Cerebellar nuclear complex (tissue), 1 donor: ENCODE results near the gene SLC6A12.

ENCODE experiments used
- DNase-seq, 2 experiments: peaks; one replicate each; lab custom pipeline; 2025; lab: John Stamatoyannopoulos, UW

The SLC6A12 gene

DNA sequence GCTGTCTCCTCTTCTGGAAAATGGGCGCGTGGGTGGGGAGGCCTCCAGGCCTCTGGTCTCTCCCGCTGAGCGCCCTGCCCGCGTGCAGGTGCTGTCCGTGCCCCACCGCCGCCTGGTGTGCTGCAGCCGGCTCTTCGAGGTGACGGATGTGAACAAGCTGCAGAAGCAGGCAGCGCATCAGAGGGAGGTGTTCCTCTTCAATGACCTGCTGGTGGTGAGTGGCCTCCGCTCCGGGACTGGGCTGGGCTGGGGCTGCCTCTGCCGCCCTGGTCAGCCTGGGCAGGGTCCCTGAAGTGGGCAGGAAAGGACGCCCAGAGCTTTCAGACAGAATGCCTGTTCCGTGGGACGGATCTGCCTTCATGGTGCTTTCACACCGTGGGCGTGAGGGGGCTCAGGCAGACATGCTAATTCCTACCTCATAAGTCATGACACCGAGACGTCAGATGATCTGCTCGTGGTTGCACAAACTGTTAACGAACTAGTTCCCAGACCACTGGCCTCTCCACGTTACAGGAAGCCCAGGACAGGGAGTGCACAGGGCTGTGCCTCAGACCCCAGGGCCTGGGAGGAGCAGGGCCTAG is 50.5 kb downstream of the SLC6A12 start:
- no peak for DNase-seq

DNA sequence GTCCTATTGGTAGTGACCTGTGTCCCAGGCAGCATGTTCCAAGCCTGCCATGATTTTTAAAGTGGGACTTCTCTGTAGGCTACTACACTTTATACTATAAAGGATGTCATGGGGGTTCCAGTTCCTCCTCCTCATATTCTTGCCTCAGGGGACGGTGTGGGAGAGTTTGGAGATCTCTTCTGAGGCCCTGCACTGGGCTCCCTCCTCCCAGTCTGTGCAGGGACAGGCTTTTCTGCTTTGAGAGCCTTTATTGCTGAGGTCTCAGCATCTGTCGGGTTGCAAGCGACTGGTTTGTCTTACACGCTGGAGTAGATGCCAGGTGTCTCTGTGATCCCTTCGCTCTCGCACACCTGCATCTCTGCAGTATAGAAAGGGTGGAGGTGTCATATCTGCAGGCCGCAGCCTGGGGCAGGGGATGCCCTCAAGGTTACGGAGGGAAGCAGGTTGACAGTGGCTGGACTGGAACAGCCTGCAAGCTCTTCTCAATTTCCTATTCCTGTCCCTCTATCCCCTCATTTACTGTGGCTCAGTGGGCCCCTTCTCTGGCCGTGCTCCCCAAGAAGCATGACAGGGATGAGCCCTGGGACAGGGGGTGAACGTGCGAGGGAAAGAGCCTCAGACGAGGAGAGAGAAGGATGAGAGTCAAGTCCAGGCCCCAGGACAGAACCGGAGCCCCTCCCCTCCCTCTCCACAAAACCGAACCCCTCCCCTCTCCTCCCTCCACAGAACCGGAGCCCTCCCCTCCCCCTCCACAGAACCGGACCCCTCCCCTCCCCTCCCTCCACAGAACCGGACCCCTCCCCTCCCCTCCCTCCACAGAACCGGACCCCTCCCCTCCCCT is 51.3 kb downstream of the SLC6A12 start:
- no peak for DNase-seq

DNA sequence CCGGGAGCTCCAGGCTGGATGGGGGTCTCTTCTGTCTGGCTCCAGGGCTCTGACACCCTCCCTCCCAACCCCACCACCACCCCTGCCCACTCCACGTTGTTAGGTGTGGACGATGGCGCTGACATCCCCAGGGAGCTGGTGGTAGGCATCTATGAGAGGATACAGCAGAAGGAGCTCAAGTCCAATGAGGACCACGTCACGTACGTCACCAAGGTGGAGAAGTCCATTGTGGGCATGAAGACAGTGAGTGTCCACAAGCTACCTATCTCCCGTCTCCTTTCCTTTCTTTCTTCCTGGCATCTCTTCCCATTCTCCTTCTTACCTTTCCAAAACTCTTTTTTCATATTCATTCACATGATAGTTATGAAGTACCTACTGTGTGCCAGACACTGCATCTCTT is 52.1 kb downstream of the SLC6A12 start:
- no peak for DNase-seq

DNA sequence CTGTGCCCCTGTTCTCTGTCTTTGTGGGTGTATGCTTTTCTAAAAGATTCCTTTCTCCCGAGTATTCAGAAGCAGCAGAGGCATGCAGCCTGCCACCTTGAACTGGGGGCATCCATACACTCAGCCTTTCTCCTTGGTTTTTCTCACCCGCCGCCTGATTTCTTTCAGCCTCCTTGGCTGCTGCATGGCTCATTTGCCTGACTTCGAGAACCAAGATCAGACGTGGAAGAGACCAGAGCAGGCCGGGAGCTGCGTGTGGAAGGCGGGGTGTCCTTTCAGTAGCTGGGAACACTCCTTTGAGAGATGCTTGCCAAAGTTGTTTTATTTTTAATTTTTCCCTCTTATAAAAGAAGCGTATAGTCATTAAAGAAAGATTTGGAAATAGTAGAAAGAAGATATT is 53.1 kb downstream of the SLC6A12 start:
- DNase-seq: no peak

DNA sequence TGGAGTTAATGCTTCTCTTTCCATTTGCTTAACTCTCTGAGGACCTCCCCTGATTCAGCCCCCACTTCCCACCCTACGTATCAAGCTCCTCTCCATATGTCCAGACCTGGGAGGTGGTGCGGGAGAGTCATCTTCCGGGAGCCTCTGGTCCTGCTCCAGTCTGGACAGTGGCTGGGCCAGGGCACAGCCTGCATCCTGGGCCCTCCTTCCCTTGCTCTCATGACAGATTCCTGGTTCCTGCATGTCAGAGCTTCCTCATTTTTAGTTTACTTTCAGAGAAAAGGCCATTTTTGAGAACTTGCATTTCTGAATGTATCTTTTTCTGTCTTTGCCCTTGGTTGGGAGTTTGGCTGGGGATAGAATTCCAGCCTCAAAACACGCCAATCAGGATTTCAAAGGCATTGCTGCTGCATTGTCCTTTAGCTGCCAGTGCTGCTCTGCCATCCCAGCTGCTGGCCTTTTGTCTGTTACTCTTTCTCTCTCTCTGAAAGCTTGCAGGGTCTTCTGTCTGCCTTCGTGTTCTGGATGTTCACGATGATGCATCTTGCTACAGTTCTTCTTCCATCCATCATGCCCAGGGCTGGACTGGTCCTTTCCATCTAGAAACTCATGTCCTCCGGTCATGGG is 54.7 kb downstream of the SLC6A12 start:
- no peak for DNase-seq

DNA sequence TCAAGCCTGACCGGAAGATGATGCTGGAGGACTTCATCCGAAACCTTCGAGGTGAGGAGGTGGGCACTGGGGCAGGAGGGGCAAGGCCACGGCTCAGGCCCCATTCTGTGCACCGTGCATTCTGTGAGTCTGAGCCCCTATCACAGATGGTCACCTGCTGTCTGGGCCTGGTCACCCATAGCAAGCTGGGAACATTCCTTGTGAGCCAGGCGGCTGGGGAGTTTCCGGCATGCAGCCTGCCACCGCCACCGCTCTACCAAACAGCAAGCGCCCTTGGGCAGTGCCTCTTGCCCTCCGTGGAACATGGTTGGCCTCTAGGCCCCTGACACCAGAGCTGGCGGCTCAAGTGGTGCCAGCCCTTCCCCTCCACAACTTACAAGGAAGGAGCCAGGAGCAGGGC is 56.3 kb downstream of the SLC6A12 start:
- no peak for DNase-seq

DNA sequence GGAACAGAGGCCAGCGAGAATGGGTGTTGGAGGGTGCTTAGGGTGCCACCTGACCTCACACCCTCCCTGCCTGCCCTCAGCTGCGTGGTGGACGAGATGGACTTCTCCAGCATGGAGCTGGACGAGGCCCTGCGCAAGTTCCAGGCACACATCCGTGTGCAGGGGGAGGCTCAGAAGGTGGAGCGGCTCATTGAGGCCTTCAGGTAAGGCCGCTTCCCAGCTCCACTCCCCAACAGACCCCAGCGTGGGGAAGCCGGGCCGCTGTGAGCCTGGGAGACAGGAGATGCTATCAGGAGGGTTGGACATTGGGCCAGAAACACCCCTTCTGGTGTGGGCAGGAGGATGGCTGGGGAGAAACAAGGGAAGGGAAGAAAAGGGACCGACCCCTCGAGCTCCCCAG is 57.0 kb downstream of the SLC6A12 start:
- DNase-seq: no peak

DNA sequence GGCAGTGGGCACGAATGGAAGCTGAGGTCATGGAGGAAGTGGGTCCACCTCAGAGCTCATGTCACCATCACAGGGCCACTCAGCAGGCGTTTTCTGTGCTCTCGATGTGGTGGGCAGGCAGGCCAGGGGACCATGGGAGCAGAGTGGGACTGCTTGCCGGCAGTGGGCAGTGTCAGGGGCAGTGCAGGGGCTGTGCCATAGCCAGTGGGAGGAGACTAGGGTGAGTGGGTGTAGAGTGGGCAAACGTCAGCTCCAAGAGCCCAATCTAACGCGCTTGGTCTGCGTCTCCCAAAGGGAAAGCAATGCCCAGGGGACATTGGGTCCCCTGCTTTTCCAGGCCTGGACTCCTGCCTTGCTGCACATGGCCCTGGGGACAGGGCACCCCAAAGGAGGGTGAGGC is 58.3 kb downstream of the SLC6A12 start:
- no peak for DNase-seq

DNA sequence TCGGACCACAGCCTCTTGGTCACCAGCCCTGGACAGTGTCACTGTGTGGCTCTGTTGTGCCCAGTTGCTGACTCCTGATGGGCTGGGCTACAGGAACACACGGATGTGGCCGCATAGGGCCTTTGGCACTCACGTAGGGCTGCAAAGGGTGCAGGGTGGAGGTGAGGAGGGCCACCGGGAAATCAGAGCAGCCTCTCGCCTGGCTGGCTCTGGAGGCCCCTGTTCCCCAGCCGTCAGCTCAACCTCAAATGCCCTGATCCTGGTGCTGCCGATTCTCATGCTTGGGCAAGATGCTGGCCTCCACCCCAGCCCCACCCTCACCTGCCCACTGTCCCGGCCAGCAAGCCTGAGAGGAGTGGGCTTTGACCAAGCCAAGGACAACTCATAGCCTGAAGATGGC is 59.0 kb downstream of the SLC6A12 start:
- DNase-seq: no peak

DNA sequence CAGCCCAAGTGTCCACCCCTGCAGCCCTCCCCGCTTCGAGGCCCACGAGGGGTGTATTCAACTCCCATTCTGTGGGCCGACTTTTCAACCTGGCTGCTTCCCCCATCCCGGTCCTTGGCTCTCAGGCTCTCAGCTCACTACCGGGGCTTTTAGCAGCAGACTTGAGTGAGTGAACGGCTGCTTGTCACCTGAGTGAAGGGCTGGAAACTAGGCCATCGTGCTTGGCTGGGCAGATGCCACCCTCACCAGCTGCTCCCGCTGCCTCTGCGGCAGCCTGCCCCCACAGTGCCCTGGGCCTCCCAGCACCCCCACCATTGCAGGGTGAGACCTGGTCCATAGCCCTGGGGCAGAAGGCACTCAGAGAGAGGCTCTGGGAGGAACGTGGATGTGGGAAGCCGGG is 59.9 kb downstream of the SLC6A12 start:
- no peak for DNase-seq

DNA sequence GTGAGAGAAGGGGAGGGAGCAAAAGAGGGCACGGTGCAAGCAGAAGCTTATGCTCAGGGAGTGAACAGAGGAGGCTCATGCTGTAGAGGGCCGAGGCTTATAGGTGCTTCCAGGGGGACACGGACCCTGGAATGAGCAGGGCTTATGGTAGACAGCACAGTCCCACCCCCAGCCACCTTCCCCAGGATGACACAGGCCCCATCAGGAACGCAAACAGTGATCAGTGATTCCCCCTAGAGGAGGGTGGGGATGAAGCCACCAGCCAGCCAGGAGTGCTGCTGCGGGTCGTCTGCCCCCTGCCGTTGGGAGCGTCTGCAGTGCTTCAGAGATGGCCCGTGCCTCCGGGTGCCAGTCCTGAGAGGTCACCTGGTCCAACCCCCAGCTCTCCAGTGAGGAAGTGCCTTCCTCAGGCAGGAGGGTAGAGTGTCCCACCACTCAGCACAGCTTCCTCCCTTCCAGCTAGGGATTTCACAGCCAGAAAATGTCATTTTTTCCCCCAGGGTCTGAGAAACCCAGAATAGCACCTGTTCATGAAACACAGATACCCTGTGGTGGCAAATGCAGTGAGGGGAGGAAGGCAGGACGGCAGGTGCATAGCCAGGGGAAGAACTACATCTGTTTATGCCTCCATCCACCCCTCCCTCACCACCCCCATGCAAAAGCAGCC is 60.7 kb downstream of the SLC6A12 start:
- no peak for DNase-seq

DNA sequence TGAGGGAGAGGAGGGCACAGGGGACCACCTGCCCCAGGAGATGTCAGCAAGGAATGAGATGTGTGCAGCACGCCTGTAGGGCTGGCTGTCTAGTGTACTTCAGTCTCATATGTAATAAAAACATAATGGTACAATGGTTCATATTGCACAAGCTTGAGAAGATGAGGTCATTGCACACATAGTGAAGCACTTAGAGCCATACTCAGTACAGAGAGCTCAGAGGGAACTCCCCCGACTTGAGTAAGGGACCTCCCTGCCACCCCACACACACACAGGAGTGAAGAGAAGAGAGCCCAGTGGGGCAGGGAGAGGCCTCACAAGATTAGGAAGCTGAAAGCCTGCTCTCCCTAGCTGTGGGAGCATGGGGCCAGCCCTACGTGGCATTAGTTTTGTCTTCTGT is 61.5 kb downstream of the SLC6A12 start:
- DNase-seq: no peak

DNA sequence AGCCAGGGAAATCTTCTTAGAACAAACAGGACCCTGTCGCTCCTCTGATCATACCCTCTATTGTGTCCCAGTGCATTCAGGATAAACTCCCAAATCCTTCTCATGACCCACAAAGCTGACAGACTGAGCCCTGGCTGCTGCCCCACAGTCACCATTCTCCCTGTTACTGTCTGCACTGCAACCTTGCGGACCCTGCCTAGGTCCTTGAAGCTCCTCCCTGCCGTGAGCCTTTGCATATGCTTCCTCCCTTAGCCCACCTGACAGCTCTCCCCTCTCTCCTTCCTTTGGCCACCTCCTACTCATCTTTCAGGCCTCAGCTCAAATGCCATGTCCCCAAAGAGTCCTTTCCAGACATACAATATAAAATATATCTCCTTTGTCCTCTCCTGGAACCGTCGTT is 62.4 kb downstream of the SLC6A12 start:
- no peak for DNase-seq

DNA sequence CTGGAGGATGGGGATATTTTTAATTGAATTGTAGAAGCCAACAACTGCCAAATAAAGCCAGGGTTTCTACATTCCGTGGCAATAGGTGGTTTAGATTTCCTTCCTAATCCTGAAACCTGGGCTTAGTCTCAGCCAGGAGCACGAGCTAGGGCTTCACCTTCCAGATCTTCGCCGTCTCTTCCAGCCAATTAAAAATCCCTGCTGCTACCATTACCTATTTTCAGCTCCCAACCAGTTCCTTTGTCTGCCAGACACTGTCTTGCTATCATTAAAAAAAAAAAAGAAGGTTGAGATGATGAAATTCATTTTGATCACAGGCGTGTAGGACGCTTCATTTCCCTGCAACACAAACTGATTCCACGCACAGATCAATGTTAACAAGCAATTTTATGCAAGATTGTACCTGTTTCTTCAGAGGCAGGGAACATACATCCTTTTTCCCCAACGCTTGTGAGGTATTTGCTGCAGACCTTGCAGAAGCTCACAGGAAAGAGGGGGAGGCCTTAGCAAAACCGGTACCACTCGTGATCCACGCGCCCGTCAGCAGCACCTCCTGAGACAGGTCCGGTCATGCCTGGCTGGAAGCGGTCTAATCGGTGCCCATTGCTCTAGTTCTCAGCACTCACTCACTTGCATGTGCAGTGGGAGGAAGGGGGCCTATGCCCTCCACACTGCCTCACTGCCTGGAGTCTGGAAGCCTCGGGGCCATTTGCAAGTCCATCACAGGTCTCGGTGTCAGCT is 65.1 kb downstream of the SLC6A12 start:
- no peak for DNase-seq

DNA sequence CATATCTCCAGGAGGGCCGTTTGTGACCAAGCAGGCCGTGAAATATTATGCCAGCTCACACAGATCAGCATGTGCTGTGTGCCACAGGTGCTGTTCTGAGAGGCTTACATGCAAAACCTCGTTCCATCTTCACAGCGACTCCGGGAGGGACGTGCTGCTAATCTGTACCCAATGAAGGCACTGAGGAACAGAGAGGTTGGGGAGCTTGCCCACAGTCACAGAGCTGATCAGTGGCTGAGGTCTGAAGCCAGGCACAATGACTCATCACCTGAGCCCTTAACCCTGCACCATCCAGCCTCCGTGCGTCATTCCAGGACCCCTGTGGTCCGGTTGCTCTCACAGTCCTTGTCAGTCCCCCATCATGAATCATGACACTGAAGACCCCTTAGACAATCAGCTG is 66.7 kb downstream of the SLC6A12 start:
- DNase-seq: no peak

DNA sequence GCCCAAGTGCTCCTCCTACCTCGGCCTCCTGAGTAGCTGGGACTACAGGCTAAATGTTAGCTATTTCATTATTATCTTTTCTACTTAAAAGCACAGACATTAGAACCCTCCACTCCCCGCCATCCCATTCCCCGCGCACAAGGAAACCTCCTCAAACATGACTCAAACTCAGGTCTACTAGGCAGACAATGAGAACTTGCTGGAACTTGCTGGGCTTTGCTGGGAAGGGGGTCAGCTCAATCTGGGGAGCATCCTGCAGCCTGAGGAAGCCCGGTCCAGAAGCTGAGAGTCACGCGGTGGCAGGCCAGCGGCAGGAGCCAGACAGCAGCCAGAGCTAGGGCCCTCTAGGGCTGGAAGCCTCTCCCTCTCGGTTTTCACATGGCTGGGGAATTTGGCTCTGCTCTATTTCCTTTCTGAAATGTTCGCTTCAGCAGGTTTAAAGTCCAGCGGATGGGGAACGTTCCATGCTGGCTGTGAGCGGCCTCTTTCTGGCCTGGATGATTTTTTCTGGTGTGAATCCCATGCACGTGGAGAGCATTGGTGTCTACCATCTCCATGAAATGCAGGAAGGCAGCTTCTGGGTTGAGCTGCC is 68.5 kb downstream of the SLC6A12 start:
- DNase-seq: no peak

DNA sequence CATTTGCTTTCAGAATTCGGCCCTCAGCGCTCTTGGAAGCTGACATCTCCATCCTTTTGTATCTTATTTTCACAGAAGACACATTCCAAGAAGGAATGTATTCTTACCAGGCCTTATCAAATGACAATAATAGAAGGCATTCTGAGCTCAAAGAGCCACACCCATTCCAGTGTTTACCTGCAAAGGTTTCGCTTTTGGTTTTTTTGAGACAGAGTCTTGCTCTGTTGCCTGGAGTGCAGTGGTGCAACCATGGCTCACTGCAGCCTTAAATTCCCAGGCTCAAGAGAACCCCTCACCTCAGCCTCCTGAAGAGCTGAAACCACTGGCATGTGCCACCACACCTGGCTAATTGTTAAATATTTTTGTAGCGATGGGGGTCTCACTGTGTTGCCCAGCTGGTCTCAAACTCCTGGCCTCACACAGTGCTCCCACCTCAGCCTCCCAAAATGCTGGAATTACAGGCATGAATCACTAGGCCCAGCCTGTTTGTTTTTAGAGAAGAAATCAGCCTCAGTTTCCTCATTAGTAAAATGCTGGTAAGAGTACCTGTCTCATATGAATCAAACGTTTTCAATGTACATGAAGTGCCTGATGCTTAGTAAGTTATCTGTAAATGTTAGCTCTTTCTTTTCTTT is 69.2 kb downstream of the SLC6A12 start:
- DNase-seq: no peak

DNA sequence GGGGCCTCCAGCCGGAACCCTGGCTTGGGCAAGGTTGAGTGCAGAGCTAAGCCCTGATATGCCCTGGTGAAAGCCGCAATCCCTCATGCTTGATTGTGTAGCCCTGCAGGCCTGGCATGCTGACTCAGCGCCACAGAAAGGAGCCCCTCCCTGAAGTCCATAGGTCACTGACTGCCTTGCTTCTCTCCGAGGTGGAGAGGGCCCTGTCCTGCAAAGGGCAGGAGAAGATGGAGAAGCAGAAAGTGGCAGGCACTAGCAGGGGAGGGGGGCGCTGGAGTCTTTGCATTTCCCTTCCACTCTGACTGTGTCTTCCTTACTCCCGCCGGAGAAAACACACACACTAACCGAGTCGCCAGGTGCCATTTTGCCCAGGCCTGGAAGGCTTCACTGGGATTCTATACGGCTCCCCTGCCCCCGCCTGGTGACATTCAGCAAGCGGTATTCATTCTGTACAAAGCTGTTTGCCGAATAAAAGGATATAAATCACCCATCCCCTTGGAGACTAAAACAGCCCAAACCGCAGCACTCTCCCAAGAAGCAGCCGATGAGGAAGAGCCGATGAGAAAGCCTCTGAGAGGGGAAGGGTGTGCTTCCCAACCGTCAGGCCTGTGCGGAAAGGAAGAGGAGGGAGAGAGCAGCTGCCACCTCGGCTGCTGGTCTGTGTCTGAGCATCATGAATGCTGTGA is 69.8 kb downstream of the SLC6A12 start:
- DNase-seq: no peak

DNA sequence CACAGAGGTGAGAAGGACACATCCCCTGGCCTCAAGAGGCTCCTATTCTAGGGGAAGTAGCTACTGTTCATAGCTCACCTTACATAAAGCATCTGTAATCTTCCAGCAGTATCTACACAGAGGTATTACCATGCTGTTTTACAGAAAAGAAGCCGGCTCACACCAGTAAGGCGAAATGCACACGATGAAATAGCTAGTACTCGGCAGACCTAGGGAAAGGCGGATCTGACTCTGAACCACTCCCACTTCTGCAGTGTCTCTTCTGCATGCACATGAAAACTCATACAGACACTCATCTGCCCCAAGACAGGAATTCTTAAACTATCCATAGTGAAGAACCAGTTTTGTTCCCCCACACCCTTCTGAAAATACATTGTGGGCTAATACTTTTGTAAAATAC is 73.8 kb downstream of the SLC6A12 start:
- DNase-seq: no peak
